Lung (tissue), 12 donors: Measurements from ENCODE around the gene RTN4IP1. TPM values are rescaled to one million over a fixed set of nuclear protein-coding genes. Genes with fewer than 3 reads are reported as not detected.

ENCODE experiments used
- ATAC-seq: fragments of 200-7000 bp; cut with Tn5 transposase; one replicate; pipeline ENCODE4 v1.9.1; 2020; ENCODE audit warnings: moderate number of reproducible peaks; ENCODE audit not compliant: insufficient read depth, low FRiP score
- DNase-seq, 3 donors: peaks; one replicate each; pipeline ENCODE4 v3.0.0-alpha.2; 2013 to 2017
- H3K27ac ChIP-seq, 2 donors: one replicate each; pipeline ENCODE4 v1.5.1; 2013; ENCODE audit warnings: mild to moderate bottlenecking in 2 of 2, moderate library complexity in 2 of 2, control low read depth in 1 of 2, inconsistent platforms in 1 of 2, low read depth in 1 of 2, low read length in 1 of 2
- H3K27me3 ChIP-seq, 3 donors: one replicate each; pipeline ENCODE4 v1.5.1; 2013; ENCODE audit warnings: low read length in 2 of 3; ENCODE audit not compliant: control insufficient read depth in 3 of 3, insufficient read depth in 3 of 3
- H3K36me3 ChIP-seq, 4 donors: one replicate each; pipeline ENCODE4 v1.5.1; 2013; ENCODE audit warnings: low read length in 4 of 4, mild to moderate bottlenecking in 1 of 4, moderate library complexity in 1 of 4; ENCODE audit not compliant: control insufficient read depth in 4 of 4, insufficient read depth in 4 of 4
- H3K4me1 ChIP-seq, 5 donors: one replicate each; pipeline ENCODE4 v1.5.1; 2013; ENCODE audit warnings: low read length in 5 of 5, mild to moderate bottlenecking in 2 of 5, moderate library complexity in 1 of 5; ENCODE audit not compliant: control insufficient read depth in 5 of 5, insufficient read depth in 5 of 5
- H3K4me3 ChIP-seq: one replicate; pipeline ENCODE4 v1.5.1; 2013; ENCODE audit warnings: mild to moderate bottlenecking, control low read depth, moderate library complexity
- H3K9ac ChIP-seq, 2 donors: one replicate each; pipeline ENCODE4 v1.5.1; 2013; ENCODE audit warnings: low read length in 2 of 2, control low read depth in 1 of 2; ENCODE audit not compliant: insufficient read depth in 1 of 2
- H3K9me3 ChIP-seq, 4 donors: one replicate each; pipeline ENCODE4 v1.5.1; 2013; ENCODE audit warnings: low read length in 3 of 4, mild to moderate bottlenecking in 1 of 4, moderate library complexity in 1 of 4; ENCODE audit not compliant: control insufficient read depth in 4 of 4, insufficient read depth in 3 of 4
- CTCF ChIP-seq: IDR thresholded peaks from 2 replicates; pipeline ENCODE4 v1.5.1; 2012; ENCODE audit warnings: mild to moderate bottlenecking; ENCODE audit errors: control extremely low read depth, extremely low read depth
- WGBS, 2 donors: extraction: QIAGEN DNeasy Blood & Tissue Kit; methylation state at CpG; one replicate each; pipeline ENCODE4 v1.1.7; 2013; 5-methylcytosine and 5-hydroxymethylcytosine counted together
- polyA plus RNA-seq, 2 donors: library from polyadenylated mRNA; stranded (reverse); fragments of 200-250 nt; gene quantifications; one replicate each; pipeline ENCODE4 v1.2.1, GENCODE V29; 2013
- total RNA-seq, 2 donors: library from RNA; depleted of rRNA in 1 of 2; stranded (reverse); fragments of >200 nt in 1 of 2; gene quantifications; one replicate each; pipeline ENCODE4 v1.2.1, GENCODE V29; 2014 to 2021
- donor health status: control.
- donor health status: control.
- donor health status: Bipolar disorder and iron deficiency.
- donor health status: healthy.
- donor health status: DM: yes; HTN: yes; CAD: no.

Gene RTN4IP1
- total and polyA plus RNA-seq, 4 donors = 2.8 to 5.6 (median 4.6) TPM

GRCh38 chr6:106537662-106538061 lies 91.6 kb downstream of the RTN4IP1 start:
- peaks cover 0 to 2% (median 0%) of the 10 kb centered on the region in 5 donors for H3K4me1 ChIP-seq
- ATAC-seq (no peak), DNase-seq (no peak)
- H3K27ac ChIP-seq = no peak overlapping the region
- 80 to 84% methylated on average over 8 of the region's 8 CpGs for WGBS, 2 donors
- H3K27me3 ChIP-seq = no peaks in the 10 kb centered on the region
- no peak for TF ChIP-seq CTCF
- no peaks in the 10 kb centered on the region for H3K9me3 ChIP-seq
- peaks cover 0 to 5% (median 0%) of the 10 kb centered on the region in 4 donors for H3K36me3 ChIP-seq
- H3K4me3 ChIP-seq = no peak overlapping the region
- no peak overlapping the region for H3K9ac ChIP-seq

- TF ChIP-seq CTCF = no peak
- ATAC-seq (no peak), DNase-seq (no peak)
- WGBS, 2 donors = 30 to 60% methylated on average over 2 of the region's 2 CpGs
- H3K9ac ChIP-seq = no peak overlapping the region
- H3K4me1 ChIP-seq = peaks cover 0 to 2% (median 0%) of the 10 kb centered on the region in 5 donors
- H3K27me3 ChIP-seq = no peaks in the 10 kb centered on the region
- peaks cover 0 to 4% (median 0%) of the 10 kb centered on the region in 4 donors for H3K36me3 ChIP-seq
- no peaks in the 10 kb centered on the region for H3K9me3 ChIP-seq
- no peak overlapping the region for H3K4me3 ChIP-seq
- H3K27ac ChIP-seq = no peak overlapping the region
Observed at GRCh38 chr6:106536851-106537250, 92.4 kb downstream of the RTN4IP1 start.

GRCh38 chr6:106536357-106536756 lies 92.9 kb downstream of the RTN4IP1 start:
- ATAC-seq = no peak

More at GRCh38 chr6:106536357-106536756, 92.9 kb downstream of the RTN4IP1 start:
- TF ChIP-seq CTCF = no peak
- Histone ChIP-seq H3K27ac (no peak overlapping the region), H3K4me1 (peaks cover 0 to 2% (median 0%) of the 10 kb centered on the region in 5 donors), H3K4me3 (no peak overlapping the region), H3K9me3 (no peaks in the 10 kb centered on the region), H3K27me3 (no peaks in the 10 kb centered on the region), H3K9ac (no peak overlapping the region), H3K36me3 (peaks cover 0 to 4% (median 0%) of the 10 kb centered on the region in 4 donors)
- DNase-seq = no peak
- 92 to 96% methylated on average over 1 of the region's 1 CpG for WGBS, 2 donors
